ENCODE measurements around the gene FAM219B. TPM values are rescaled to one million over a fixed set of nuclear protein-coding genes. Genes with fewer than 3 reads are reported as not detected.

FAM219B gene
- total RNA-seq, 2 experiments from 2014 or later: 50.6 to 52.7 TPM

DNA sequence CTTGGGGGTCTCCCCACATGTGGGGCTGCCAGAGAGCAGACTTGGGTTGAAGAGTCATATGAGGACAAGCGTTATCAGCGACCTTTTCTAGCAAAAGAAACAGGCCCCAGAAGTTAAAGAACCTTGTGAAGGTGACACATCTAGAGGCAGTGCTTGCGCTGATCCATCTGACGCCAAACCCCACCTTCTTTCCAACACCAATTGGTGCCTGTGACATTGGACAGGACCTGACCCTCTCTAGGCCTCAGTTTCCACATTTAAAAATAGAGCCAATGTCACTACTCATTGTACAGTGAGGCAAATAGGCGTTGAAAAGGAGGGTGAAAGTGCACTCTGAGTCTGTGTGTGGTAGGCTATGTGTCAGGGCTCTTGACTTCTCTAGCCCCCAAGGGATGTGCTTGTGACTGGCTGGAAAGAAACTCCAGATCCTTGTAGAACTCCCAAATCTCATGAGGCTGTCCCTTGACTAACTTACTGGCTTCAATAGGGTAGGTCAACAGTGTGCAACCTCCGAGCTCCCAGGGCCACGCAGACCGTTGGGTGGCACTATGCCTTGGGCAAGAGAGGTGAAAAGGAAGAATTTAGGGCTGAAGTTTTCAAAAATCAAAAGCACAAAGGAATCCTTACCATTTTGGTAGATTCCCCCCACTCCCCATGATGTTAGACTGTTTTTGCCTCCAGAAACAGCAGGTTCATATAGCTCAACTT lies 666 bp upstream of the FAM219B start:
- ChIA-PET CTCF (interaction anchor here (1.1 to 2.6 kb wide), 4 partner anchors 13 to 63 kb away, joined by 4 to 12 read pairs (median 6); no protein-coding TSS in a partner anchor), POLR2A (interaction anchor here (0.6 to 2.3 kb wide), 5 partner anchors 9 to 136 kb away, joined by 3 to 12 read pairs (median 4); partner anchors contain the start of gene MPI)

DNA sequence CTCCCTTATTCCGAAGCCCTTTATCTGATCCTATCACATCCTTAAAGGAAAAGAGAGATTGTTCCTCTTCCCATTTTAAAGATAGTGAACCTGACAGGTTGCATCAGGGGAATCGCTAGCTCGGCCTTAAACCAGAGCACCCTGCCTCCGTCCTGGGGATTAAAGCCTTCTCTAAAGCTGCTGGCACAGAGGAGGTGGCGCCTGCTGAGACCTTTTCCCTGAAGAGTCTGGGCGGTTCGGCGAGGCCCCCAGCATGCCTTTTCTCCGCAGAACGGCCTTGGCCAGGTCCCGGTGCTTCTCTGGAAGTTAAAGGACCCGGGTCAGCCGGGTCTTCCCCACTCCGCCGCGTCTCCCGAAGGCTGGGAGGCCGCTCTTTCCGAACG lies 593 bp downstream of the FAM219B start:
- ChIA-PET CTCF (interaction anchor here (0.6 to 2.6 kb wide), 11 partner anchors 19 to 362 kb away, joined by 3 to 12 read pairs (median 3); partner anchors contain the start of gene SCAMP2), POLR2A (interaction anchor here (0.6 to 2.3 kb wide), 7 partner anchors 8 to 291 kb away, joined by 3 to 12 read pairs (median 6); partner anchors contain the start of genes CLK3 and MPI)

DNA sequence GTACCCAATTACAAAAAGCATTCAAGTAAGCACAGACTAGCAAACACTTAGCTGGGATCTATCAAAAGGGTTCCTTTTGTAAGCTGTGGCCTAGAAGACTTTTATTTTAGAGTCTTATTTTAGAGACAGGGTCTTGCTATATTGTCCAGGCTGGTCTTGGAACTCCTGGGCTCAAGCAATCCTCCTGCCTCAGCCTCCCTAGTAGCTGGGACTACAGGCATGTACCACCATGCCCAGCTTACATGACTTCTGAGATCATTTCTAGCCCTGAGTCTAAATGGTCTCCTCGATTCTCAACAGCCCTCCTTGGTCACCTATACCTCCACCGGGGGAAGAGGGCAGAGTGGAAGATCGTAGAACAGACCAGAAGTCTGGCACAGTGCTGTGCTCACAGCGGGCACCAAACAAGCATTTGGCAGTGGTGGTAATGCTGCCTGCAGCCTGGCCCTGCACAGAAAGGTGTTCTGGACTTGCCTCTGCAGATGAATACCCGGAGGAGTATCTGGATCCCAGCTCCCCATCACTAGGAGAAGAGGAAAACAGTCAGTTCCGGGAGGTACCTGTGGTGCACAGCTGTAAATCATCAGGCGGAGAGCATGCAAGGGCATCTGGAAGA lies 2.4 kb downstream of the FAM219B start:
- POLR2A ChIA-PET: no interaction called here

DNA sequence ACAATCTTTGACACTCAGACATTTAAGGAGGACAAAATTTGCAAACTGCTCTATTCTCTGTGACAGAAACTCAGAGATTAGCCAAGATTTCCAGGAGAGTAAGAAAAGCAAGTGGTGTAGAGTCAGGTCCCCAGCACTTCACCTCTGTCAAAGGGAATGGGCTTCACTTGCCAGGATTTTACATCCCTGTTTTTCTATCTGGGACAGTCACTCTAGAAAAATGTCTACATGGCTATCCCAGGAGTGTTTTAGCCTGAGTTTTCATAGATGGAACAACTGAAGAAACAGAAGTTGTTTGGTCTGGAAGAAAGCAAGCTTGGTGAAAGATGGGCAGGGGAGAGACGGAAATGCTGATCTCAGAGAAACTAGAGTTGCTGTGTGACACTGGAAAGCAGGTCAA lies 3.0 kb downstream of the FAM219B start:
- CTCF ChIA-PET: interaction anchor here (0.8 to 4.9 kb wide), 7 partner anchors 14 to 132 kb away, joined by 3 to 22 read pairs (median 4); partner anchors contain the start of gene MPI
- POLR2A ChIA-PET: no interaction called here

More for the DNA sequence above, 2.4 kb downstream of the FAM219B start:
- CTCF ChIA-PET: interaction anchor here (0.8 to 1.7 kb wide), 6 partner anchors 14 to 117 kb away, joined by 3 to 5 read pairs (median 4); partner anchors contain the start of gene MPI

DNA sequence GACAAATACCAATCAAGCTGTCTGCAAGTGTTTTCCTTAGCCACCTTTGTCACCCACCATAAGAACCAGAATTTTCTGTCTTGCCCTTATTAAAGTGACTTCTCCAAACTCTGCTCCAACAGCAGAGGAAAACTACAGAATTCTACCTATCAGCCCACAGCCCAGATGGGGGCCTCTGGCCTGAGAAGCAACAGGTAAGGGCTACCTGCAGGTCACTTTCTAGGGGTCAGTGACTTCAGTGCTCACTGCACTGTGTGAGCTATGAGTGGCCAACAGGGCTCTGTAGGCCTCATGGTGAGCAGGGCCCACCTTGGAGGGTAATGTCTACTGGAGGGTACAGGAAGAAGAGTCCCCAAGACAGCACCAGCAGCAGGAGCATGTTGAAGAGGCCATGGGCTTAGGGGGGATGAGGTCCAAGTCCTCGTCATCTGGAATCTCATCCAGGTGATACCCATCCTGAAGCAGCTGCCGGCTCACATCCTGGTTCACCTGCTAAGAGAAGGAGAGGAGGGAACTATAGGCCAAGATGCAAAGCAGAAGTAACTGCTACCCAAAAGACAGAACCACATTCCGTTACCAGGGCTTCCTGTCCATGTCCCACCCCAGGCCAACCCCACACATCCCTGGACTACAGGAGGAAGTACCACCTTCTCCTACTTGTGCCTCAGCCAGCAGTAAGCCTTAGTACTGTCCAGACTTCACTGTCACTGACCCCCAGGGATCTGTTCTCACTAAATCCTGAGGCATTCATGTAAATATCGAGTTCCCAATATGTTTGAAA lies 4.2 kb downstream of the FAM219B start:
- CTCF ChIA-PET: interaction anchor here (0.5 to 4.9 kb wide), 28 partner anchors 9 to 376 kb away, joined by 3 to 27 read pairs (median 5); partner anchors contain the start of genes CSK, MPI and ULK3

DNA sequence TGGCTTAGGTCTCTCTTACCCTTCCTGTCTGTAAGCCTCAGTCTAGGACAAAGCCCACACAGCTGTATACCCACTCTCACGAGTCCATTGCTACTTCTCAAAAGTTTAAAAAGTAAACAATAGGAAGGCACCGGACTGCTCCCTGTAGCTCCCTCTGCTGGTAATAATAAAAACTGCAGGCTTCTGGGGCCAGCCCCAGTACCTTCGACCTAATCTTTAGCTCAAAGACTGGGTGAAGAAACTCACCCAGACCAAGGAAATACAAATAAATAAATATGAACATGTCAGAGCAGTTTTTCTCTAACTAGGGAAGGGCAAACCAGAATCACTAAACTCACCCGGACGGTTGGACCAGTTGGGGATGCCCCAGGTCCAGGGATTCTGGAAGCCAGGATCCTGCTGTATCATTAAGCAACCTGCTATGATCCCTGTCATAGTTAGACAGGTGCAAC lies 5.0 kb downstream of the FAM219B start:
- POLR2A ChIA-PET: interaction anchor here (0.8 to 1.6 kb wide), 3 partner anchors 31 to 103 kb away, joined by 3 read pairs; no protein-coding TSS in a partner anchor
- CTCF ChIA-PET: interaction anchor here (0.7 to 4.9 kb wide), 32 partner anchors 8 to 132 kb away, joined by 3 to 27 read pairs (median 5); partner anchors contain the start of genes CSK, MPI and ULK3

More for the DNA sequence above, 4.2 kb downstream of the FAM219B start:
- POLR2A ChIA-PET: interaction anchor here (0.6 to 1.6 kb wide), 3 partner anchors 32 to 58 kb away, joined by 3 read pairs; no protein-coding TSS in a partner anchor

DNA sequence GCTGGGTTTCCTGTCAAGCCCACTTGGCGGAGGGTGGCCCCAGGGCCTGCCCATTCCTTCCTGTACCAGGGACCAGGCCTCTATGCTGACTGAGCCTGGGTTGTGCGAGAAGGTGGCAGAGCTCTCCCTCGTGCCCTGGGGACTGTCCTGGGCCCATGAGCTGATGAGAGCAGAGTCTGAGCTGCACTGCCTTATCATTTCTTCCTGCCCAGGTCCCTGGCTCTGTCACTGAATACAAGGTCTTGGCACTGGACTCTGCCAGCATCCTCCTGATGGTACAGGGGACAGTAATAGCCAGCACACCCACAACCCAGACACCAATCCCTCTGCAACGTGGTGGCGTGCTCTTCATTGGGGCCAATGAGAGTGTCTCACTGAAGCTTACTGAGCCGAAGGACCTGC lies 9.3 kb downstream of the FAM219B start:
- POLR2A ChIA-PET: interaction anchor here (0.9 to 1.7 kb wide), 2 partner anchors 9 to 120 kb away, joined by 3 to 7 read pairs; partner anchors contain the start of gene FAM219B
- CTCF ChIA-PET: interaction anchor here (0.5 to 1.2 kb wide), 2 partner anchors 12 to 20 kb away, joined by 3 read pairs; no protein-coding TSS in a partner anchor

DNA sequence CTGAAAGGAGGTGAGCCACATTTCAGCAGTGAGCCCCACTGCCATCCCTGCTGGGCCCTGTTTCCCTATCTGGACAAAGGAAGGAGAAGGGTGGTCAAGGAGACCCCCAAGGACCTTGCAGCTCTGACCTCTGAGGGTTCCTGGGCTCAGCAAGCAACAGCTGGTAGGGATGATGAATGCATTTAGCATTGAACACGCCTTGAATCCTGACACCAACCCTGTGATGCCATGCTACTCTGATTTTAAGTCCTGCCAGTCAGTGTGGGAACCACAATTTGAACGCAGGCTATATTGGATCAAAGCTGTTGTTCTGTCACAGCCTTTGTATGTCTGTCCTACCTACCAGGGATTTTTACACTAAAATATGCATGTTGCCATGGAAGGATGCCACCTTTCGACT lies 10.3 kb downstream of the FAM219B start:
- ChIA-PET CTCF (interaction anchor here (1.2 kb wide), 1 partner anchor 11 kb away, joined by 3 read pairs; no protein-coding TSS in a partner anchor), POLR2A (interaction anchor here (1.5 kb wide), 1 partner anchor 14 kb away, joined by 3 read pairs; no protein-coding TSS in a partner anchor)

DNA sequence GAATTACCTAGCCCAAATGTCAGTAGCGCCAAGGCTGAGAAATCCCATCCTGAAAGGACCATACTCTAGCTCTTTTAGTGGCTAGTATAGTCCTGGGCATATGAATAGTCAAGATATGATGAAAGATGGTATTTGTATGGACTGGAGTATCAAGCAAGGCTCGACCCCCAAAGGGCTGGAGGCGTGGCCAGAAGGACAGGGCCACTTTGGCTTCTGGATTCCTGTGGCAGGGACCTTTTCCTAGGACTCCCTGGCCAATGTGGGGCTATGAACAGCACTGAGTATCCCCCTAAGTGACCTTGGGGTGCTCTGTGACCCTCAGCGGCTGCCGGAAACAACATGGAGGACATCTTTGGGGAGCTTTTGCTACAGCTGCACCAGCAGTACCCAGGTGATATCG lies 10.8 kb downstream of the FAM219B start:
- POLR2A ChIA-PET: interaction anchor here (1.5 kb wide), 1 partner anchor 14 kb away, joined by 3 read pairs; no protein-coding TSS in a partner anchor
- CTCF ChIA-PET: interaction anchor here (0.6 kb wide), 1 partner anchor 118 kb away, joined by 3 read pairs; no protein-coding TSS in a partner anchor

DNA sequence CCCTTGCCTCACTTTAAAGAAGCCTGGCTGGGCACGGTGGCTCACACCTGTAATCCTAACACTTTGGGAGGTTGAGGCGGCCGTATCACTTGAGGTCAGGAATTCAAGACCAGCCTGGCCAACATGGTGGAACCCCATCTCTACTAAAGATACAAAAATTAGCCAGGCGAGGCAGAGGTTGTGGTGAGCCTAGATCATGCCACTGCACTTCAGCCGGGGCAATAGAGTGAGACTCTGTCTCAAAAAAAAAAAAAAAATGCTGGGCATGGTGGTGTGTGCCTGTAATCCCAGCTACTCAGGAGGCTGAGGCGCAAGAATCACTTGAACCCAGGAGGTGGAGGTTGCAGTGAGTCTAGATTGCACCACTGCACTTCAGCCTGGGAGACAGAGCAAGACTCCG lies 12.3 kb downstream of the FAM219B start:
- ChIA-PET POLR2A (interaction anchor here (1.6 kb wide), 1 partner anchor 24 kb away, joined by 5 read pairs; no protein-coding TSS in a partner anchor), CTCF (interaction anchor here (1.3 to 1.5 kb wide), 3 partner anchors 8 to 122 kb away, joined by 3 to 4 read pairs (median 3); no protein-coding TSS in a partner anchor)

DNA sequence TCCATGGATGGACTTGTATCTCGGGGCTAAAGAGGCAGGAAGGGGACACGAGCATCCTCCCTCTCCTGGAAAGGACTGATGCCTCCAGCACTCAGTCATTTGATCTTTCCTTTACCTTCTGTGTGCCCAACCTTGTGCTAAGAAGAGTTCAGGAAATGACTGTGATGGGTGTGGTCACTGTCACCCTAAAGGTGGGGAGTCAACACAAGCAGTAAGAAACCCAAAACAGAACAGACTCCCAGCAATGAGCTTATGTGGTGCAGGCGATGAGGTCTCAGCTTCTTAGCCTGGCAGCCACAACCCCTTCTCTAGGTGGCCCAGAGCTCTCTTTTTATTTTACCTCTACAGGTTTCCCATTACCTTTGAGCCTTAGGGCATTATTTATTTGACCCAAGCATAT lies 13.0 kb downstream of the FAM219B start:
- POLR2A ChIA-PET: interaction anchor here (0.5 to 1.6 kb wide), 7 partner anchors 23 to 237 kb away, joined by 3 to 6 read pairs (median 5); no protein-coding TSS in a partner anchor
- CTCF ChIA-PET: interaction anchor here (0.7 to 1.5 kb wide), 4 partner anchors 9 to 190 kb away, joined by 3 to 4 read pairs (median 4); no protein-coding TSS in a partner anchor

DNA sequence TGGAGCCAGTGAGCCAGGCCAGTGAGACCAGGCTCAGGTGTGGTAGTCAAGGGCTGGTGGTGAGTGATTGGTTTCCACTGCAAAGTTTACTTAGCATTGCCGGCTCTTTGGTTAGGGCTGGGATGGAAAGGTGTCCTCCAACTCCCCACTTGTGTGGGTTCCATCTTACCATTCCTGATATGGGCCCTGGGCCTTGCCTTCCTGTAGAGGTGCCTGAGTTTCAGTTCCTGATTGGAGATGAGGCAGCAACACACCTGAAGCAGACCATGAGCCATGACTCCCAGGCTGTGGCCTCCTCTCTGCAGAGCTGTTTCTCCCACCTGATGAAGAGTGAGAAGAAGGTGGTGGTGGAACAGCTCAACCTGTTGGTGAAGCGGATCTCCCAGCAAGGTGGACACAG lies 13.7 kb downstream of the FAM219B start:
- POLR2A ChIA-PET: no interaction called here
- CTCF ChIA-PET: interaction anchor here (3.7 kb wide), 1 partner anchor 8 kb away, joined by 24 read pairs; no protein-coding TSS in a partner anchor

DNA sequence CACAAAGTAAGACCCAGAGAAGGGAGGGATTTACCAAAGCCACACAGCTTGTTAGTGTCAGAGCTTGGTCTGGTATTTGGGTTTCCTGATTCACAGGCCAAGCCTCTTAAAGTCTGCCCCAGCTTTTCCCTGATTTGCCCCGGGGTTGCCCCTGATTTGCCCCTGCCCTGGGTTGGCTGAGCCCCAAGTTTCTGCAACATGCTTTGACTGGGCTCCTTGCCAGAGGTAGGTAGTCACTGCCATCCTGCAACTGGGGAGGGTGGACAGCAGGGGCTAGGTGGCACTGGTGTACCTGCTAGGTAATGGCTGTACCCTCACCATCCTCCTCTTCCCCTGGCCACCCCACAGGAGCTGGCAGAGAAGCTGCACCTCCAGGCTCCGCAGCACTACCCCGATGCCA lies 14.3 kb downstream of the FAM219B start:
- POLR2A ChIA-PET: interaction anchor here (0.5 kb wide), 1 partner anchor 13 kb away, joined by 8 read pairs; no protein-coding TSS in a partner anchor
- CTCF ChIA-PET: interaction anchor here (0.6 to 3.7 kb wide), 2 partner anchors 9 to 63 kb away, joined by 3 to 24 read pairs; no protein-coding TSS in a partner anchor

DNA sequence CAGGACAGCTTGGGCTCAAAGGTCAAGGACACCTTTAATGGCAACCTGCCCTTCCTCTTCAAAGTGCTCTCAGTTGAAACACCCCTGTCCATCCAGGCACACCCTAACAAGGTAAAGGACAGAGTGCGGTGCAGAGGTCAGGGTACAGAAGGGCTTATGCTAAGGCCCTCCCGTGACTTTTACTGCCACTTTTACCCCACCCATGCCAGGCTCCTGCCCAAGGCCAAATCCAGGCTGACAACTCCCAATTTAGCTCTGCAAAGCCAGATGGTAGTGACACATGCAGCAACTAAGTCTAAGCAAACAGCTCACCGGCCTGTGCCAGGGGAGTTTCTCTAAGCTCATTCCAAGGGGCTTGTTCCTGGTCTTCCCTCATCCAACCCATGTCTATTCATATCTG lies 15.2 kb downstream of the FAM219B start:
- ChIA-PET POLR2A (interaction anchor here (0.7 kb wide), 1 partner anchor 675 kb away, joined by 3 read pairs; no protein-coding TSS in a partner anchor), CTCF (interaction anchor here (0.6 to 3.7 kb wide), 3 partner anchors 10 to 62 kb away, joined by 3 to 24 read pairs (median 7); no protein-coding TSS in a partner anchor)

DNA sequence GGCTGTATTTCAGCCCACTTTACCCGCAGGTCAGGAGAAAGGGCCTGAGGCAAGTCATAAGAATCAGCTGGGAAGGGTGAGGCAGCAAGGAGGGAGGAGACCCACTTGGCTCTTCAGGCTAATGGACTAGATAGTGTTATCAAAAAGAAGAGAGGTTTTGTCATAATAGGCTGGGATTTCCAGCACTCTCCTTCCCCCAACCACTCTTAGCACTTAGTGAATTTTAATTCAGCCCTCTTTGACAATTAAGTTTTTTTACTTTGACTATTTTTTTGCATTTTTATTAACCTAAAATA lies 16.0 kb downstream of the FAM219B start:
- CTCF ChIA-PET: interaction anchor here (1.2 to 3.7 kb wide), 4 partner anchors 10 to 21 kb away, joined by 5 to 24 read pairs (median 10); no protein-coding TSS in a partner anchor
- POLR2A ChIA-PET: interaction anchor here (0.6 kb wide), 1 partner anchor 16 kb away, joined by 3 read pairs; the partner anchor contains the start of gene FAM219B

DNA sequence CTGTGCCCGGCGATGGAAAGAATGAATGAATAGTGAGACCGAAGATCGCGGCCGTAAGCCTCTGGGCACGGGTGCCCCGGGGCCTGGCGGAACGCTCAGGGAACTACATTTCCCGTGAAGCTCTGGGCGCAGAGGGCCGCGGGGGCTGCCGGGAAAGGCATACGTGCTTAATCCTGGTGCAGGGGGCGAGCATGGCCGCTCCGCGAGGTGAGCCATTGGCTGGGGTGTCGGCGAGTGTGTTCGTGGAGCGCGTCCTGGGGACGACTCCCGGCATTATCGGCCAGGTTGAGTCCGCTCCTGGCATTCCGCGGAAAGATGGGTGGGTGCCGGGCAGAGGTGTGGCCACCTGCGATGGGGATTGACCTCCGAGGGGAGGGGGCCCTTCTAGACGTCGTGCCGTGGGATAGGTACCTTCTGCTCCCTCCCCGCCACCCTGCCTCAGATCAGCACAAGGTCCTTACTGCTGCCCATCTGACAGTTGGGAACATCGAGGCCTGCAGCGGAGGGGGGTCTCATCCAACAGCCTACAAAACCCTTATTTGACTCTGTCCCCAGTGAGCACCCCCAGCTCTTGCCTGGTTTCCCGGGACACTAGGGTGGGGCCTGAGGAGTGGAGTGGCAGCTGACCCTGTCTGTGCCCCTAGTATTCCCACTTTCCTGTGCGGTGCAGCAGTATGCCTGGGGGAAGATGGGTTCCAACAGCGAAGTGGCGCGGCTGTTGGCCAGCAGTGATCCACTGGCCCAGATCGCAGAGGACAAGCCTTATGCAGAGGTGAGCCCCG lies 16.6 kb downstream of the FAM219B start, which contains the start of gene MPI:
Gene MPI (plus strand): TSS at position 160 of the 782 bp plus-strand sequence. CDS start 32 bp downstream, at position 192.
- ChIA-PET POLR2A (interaction anchor here (0.5 to 1.1 kb wide), 7 partner anchors 15 to 428 kb away, joined by 3 to 5 read pairs (median 3); partner anchors contain the start of genes FAM219B, RPP25 and SCAMP2), CTCF (interaction anchor here (1.0 to 3.7 kb wide), 5 partner anchors 11 to 258 kb away, joined by 3 to 24 read pairs (median 7); no protein-coding TSS in a partner anchor)
